Mesothelial cell of epicardium (in vitro differentiated cells): ENCODE results near the gene POLR3H. TPM values are rescaled to one million over a fixed set of nuclear protein-coding genes. Genes with fewer than 3 reads are reported as not detected.
A peak's percentile ranks its signal among the peaks of the same experiment; 100 is the strongest.

Source experiments
- DNase-seq, 2 experiments: peaks; one replicate each; pipeline ENCODE4 v3.0.0; 2021; ENCODE audit warnings: low spot score in 2 of 2; ENCODE audit not compliant: unreplicated experiment in 2 of 2
- H3K27ac Mint-ChIP-seq: 2 replicates; pipeline ENCODE4 v1.8.0; 2021; ENCODE audit warnings: mixed read lengths
- H3K27me3 Mint-ChIP-seq: 2 replicates; pipeline ENCODE4 v1.8.0; 2021; ENCODE audit warnings: low read depth, mixed read lengths
- H3K36me3 Mint-ChIP-seq: 2 replicates; pipeline ENCODE4 v1.8.0; 2021; ENCODE audit warnings: mixed read lengths
- H3K4me1 Mint-ChIP-seq: 2 replicates; pipeline ENCODE4 v1.8.0; 2021; ENCODE audit warnings: mixed read lengths
- H3K4me3 Mint-ChIP-seq: 2 replicates; pipeline ENCODE4 v1.8.0; 2021; ENCODE audit warnings: mild to moderate bottlenecking, moderate library complexity, mixed read lengths
- H3K9me3 Mint-ChIP-seq: 2 replicates; pipeline ENCODE4 v1.8.0; 2021; ENCODE audit warnings: mixed read lengths
- CTCF ChIP-seq: fragments of 200-600 bp; sonication (generic); IDR thresholded peaks from one replicate; pipeline ENCODE4 v1.5.0; 2021; ENCODE audit warnings: antibody characterized with exemption; ENCODE audit not compliant: unreplicated experiment
- total RNA-seq: library from RNA; stranded (reverse); gene quantifications from 3 replicates; pipeline ENCODE4 v1.2.1, GENCODE V29; 2021

The POLR3H gene
- total RNA-seq, 1 donor from 2014 or later: 47.4 TPM

GRCh38 chr22:41501209-41501608 lies 43.1 kb downstream of the POLR3H start:
- TF ChIP-seq CTCF: no peak
- no peaks in the 10 kb centered on the region for H3K27me3 Mint-ChIP-seq

GRCh38 chr22:41500303-41500702 lies 44.0 kb downstream of the POLR3H start:
- no peaks in the 10 kb centered on the region for H3K4me1 Mint-ChIP-seq
- H3K27me3 Mint-ChIP-seq: no peaks in the 10 kb centered on the region
- H3K9me3 Mint-ChIP-seq: no peaks in the 10 kb centered on the region
- DNase-seq: no peak
- no peak for TF ChIP-seq CTCF
- H3K27ac Mint-ChIP-seq: no peak overlapping the region
- H3K36me3 Mint-ChIP-seq: peaks cover 4% of the 10 kb centered on the region
- no peak overlapping the region for H3K4me3 Mint-ChIP-seq

More at GRCh38 chr22:41501209-41501608, 43.1 kb downstream of the POLR3H start:
- Mint-ChIP-seq H3K27ac (no peak overlapping the region), H3K4me1 (no peaks in the 10 kb centered on the region), H3K9me3 (no peaks in the 10 kb centered on the region), H3K4me3 (no peak overlapping the region), H3K36me3 (peaks cover 4% of the 10 kb centered on the region)
- DNase-seq: no peak

DNA sequence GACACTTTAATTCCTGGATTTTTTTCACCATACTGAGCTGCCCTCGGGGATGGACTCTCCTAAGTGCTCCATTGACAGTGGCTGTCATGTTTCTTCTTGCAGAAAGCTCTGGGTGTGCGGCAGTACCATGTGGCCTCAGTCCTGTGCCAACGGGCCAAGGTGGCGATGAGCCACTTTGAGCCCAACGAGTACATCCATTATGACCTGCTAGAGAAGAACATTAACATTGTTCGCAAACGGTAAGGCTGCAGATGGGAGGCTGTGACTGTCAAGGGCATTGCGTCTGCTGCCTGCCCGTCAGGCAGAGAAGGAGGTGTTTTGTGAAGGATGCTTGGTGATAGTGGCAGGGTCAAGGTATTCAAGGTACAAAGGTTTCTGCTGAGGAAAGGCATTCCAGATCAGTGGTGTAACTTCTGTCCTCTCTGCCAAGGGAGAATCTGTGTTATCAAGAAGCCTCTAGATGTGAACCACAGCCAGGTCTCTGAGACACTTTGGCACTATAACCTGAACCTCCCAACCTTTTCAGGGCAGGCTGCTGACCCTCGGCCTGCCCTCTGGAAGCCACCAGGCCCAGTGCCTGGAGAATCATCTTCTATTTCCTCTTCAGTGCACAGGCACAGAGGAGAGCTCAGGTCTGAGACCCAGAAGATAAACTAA lies 44.5 kb downstream of the POLR3H start:
- Mint-ChIP-seq H3K27ac (no peak overlapping the region), H3K36me3 (peaks cover 4% of the 10 kb centered on the region), H3K9me3 (no peaks in the 10 kb centered on the region), H3K4me1 (no peaks in the 10 kb centered on the region), H3K4me3 (no peak overlapping the region), H3K27me3 (no peaks in the 10 kb centered on the region)
- no peak for TF ChIP-seq CTCF
- DNase-seq: no peak

DNA sequence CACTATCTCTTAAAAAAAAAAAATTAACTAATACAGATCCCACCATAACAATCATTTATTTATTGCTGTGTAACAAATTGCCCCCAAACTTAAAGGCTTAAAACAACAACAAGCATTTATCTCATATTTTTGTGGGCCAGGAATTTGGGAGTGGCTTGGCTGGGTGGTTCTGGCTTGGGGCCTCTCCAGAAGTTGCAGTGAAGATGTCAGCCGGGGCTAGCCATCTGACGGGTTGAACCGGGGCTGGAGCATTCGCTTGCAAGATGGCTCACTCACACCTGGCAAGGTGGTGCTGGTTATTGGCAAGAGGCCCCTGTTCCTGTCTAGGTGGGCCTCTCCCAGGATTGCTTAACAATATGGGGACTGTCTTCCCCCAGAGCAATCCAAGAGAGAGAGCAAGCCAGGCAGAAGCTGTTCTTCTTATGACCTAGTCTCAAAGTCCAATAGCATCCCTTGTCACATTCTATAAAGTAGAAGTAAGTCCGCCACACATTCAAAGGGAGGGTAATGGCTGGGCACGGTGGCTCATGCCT lies 45.9 kb downstream of the POLR3H start:
- Mint-ChIP-seq H3K9me3 (no peaks in the 10 kb centered on the region), H3K27me3 (no peaks in the 10 kb centered on the region), H3K4me1 (no peaks in the 10 kb centered on the region), H3K36me3 (peaks cover 4% of the 10 kb centered on the region), H3K4me3 (no peak overlapping the region), H3K27ac (peak overlapping the region; percentile 25)
- DNase-seq: no peak
- no peak for TF ChIP-seq CTCF

GRCh38 chr22:41491374-41492100 lies 52.7 kb downstream of the POLR3H start:
- no peak for DNase-seq
- peak overlapping the region; percentile 8 for H3K27ac Mint-ChIP-seq
- H3K4me3 Mint-ChIP-seq: no peak overlapping the region

More at GRCh38 chr22:41491374-41492100, 52.7 kb downstream of the POLR3H start:
- Mint-ChIP-seq H3K36me3 (no peaks in the 10 kb centered on the region), H3K27me3 (no peaks in the 10 kb centered on the region), H3K4me1 (peaks cover 18% of the 10 kb centered on the region), H3K9me3 (no peaks in the 10 kb centered on the region)
- no peak for TF ChIP-seq CTCF
